SK-N-SH treated with all-trans-retinoic acid at 6 μM for 48 hours (cell line): ENCODE results near the gene HDAC4.

Source experiments
- ATAC-seq: fragments of 200-7000 bp; cut with Tn5 transposase; 3 replicates; pipeline ENCODE4 v1.9.1; 2020; ENCODE audit warnings: mild to moderate bottlenecking, moderate library complexity
- BACH2 ChIP-seq: fragments of 250-450 bp; sonication (Bioruptor Pico); IDR thresholded peaks from 2 replicates; pipeline ENCODE4 v1.9.0; 2021; ENCODE audit warnings: mild to moderate bottlenecking, borderline replicate concordance
- CREB5 ChIP-seq: fragments of 250-450 bp; sonication (Bioruptor Pico); IDR thresholded peaks from 2 replicates; pipeline ENCODE4 v1.5.1; 2020; ENCODE audit warnings: low read depth, mild to moderate bottlenecking, moderate library complexity
- CSDC2 ChIP-seq: fragments of 250-450 bp; sonication (Bioruptor Pico); IDR thresholded peaks from 2 replicates; pipeline ENCODE4 v1.5.0; 2020; ENCODE audit warnings: mild to moderate bottlenecking, moderate library complexity
- CSRNP3 ChIP-seq: fragments of 250-450 bp; sonication (Bioruptor Pico); IDR thresholded peaks from 2 replicates; pipeline ENCODE4 v1.5.1; 2021; ENCODE audit warnings: mild to moderate bottlenecking, moderate library complexity
- ESRRG ChIP-seq: fragments of 250-450 bp; sonication (Bioruptor Pico); IDR thresholded peaks from 2 replicates; pipeline ENCODE4 v1.6.1; 2021; ENCODE audit warnings: mild to moderate bottlenecking
- OSR1 ChIP-seq: fragments of 250-450 bp; sonication (Bioruptor Pico); IDR thresholded peaks from 2 replicates; pipeline ENCODE4 v1.8.0; 2022; ENCODE audit warnings: moderate library complexity, mild to moderate bottlenecking, inconsistent platforms
- PATZ1 ChIP-seq: fragments of 250-450 bp; sonication (Bioruptor Pico); IDR thresholded peaks from 2 replicates; pipeline ENCODE4 v1.8.0; 2020; ENCODE audit warnings: mild to moderate bottlenecking, moderate library complexity, borderline replicate concordance
- POU6F1 ChIP-seq: fragments of 250-450 bp; sonication (Bioruptor Pico); IDR thresholded peaks from 2 replicates; pipeline ENCODE4 v1.8.0; 2021; ENCODE audit warnings: low read depth, mild to moderate bottlenecking, moderate library complexity, borderline replicate concordance
- PPARA ChIP-seq: fragments of 250-450 bp; sonication (Bioruptor Pico); IDR thresholded peaks from 2 replicates; pipeline ENCODE4 v1.5.0; 2020; ENCODE audit warnings: mild to moderate bottlenecking, borderline replicate concordance
- RARB ChIP-seq: fragments of 250-450 bp; sonication (Bioruptor Pico); IDR thresholded peaks from 2 replicates; pipeline ENCODE4 v1.8.0; 2021; ENCODE audit warnings: mild to moderate bottlenecking, moderate library complexity
- SNAI2 ChIP-seq: fragments of 250-450 bp; sonication (Bioruptor Pico); IDR thresholded peaks from 2 replicates; pipeline ENCODE4 v1.5.0; 2020; ENCODE audit warnings: mild to moderate bottlenecking, moderate library complexity
- TCF4 ChIP-seq: fragments of 250-450 bp; sonication (Bioruptor Pico); IDR thresholded peaks from 2 replicates; pipeline ENCODE4 v1.8.0; 2021; ENCODE audit warnings: mild to moderate bottlenecking, moderate library complexity, borderline replicate concordance
- TOX ChIP-seq: fragments of 250-450 bp; sonication (Bioruptor Pico); IDR thresholded peaks from 2 replicates; pipeline ENCODE4 v1.8.0; 2021; ENCODE audit warnings: mild to moderate bottlenecking, moderate library complexity, borderline replicate concordance
- TSHZ2 ChIP-seq: fragments of 250-450 bp; sonication (Bioruptor Pico); IDR thresholded peaks from 2 replicates; pipeline ENCODE4 v1.5.0; 2020; ENCODE audit warnings: mild to moderate bottlenecking, moderate library complexity
- ZC3H10 ChIP-seq: fragments of 250-450 bp; sonication (Bioruptor Pico); IDR thresholded peaks from 2 replicates; pipeline ENCODE4 v1.5.1; 2021; ENCODE audit warnings: mild to moderate bottlenecking, moderate library complexity
- ZFP3 ChIP-seq: fragments of 250-450 bp; sonication (Bioruptor Pico); IDR thresholded peaks from 2 replicates; pipeline ENCODE4 v1.5.0; 2020; ENCODE audit warnings: mild to moderate bottlenecking, moderate library complexity
- ZFP30 ChIP-seq: fragments of 450-650 bp; formaldehyde crosslinking; IDR thresholded peaks from 2 replicates; pipeline ENCODE4 v1.5.0; 2022; ENCODE audit warnings: mild to moderate bottlenecking, moderate library complexity
- ZNF70 ChIP-seq: fragments of 450-650 bp; formaldehyde crosslinking; IDR thresholded peaks from 2 replicates; pipeline ENCODE4 v1.5.0; 2020; ENCODE audit warnings: mild to moderate bottlenecking, moderate library complexity
- ZNF8 ChIP-seq: fragments of 450-650 bp; formaldehyde crosslinking; IDR thresholded peaks from 2 replicates; pipeline ENCODE4 v1.5.0; 2020; ENCODE audit warnings: mild to moderate bottlenecking, moderate library complexity

Gene HDAC4

GRCh38 chr2:239168575-239168974, 232.2 kb downstream of the HDAC4 start:
- no peak for ATAC-seq
- no peak for TF ChIP-seq TCF4 (CRISPR knock-in tag)
- no peak for TF ChIP-seq TOX
- no peak for TF ChIP-seq PATZ1 (CRISPR knock-in tag)
- TF ChIP-seq ZNF70 (CRISPR knock-in tag): no peak
- no peak for TF ChIP-seq ESRRG
- TF ChIP-seq POU6F1 (CRISPR knock-in tag): no peak
- no peak for TF ChIP-seq CSDC2
- TF ChIP-seq ZNF8: no peak
- no peak for TF ChIP-seq TSHZ2 (CRISPR knock-in tag)
- TF ChIP-seq PPARA (CRISPR knock-in tag): no peak
- TF ChIP-seq OSR1: no peak
- no peak for TF ChIP-seq SNAI2 (CRISPR knock-in tag)
- no peak for TF ChIP-seq RARB (CRISPR knock-in tag)
- TF ChIP-seq, all 23 proteins: peak for 0

GRCh38 chr2:239167766-239168444, 232.9 kb downstream of the HDAC4 start:
- ATAC-seq: no peak
- TF ChIP-seq OSR1 (no peak), ZFP3 (CRISPR knock-in tag) (no peak), CSRNP3 (CRISPR knock-in tag) (no peak), SNAI2 (CRISPR knock-in tag) (no peak), ZFP30 (CRISPR knock-in tag) (no peak), RARB (CRISPR knock-in tag) (no peak), PATZ1 (CRISPR knock-in tag) (no peak), PPARA (CRISPR knock-in tag) (no peak), POU6F1 (CRISPR knock-in tag) (no peak), ZNF70 (CRISPR knock-in tag) (no peak), ZC3H10 (no peak), CREB5 (CRISPR knock-in tag) (no peak), ESRRG (no peak), TSHZ2 (CRISPR knock-in tag) (no peak), CSDC2 (no peak), BACH2 (CRISPR knock-in tag) (no peak), TCF4 (CRISPR knock-in tag) (no peak)
- TF ChIP-seq, all 23 proteins: peak for 0
